AG04450 (cell line): Measurements from ENCODE around the gene ITGAX. TPM values are rescaled to one million over a fixed set of nuclear protein-coding genes. Genes with fewer than 3 reads are reported as not detected.
"Not testable (repeated sequence)": the region's sequence is repeated elsewhere in the genome, so short reads cannot be mapped to it uniquely, and the experiment has no call there.

Source experiments
- CTCF ChIA-PET: fragments of 300-600, 350-600 bp; formaldehyde crosslinking; extraction: SDS; loops from one replicate; lab custom pipeline; 2022; ENCODE audit warnings: antibody characterized with exemption, inconsistent platforms; lab: Charles Lee
- POLR2A ChIA-PET: fragments of 350-600 bp; formaldehyde crosslinking; extraction: SDS; loops from one replicate; lab custom pipeline; 2021; ENCODE audit warnings: antibody characterized with exemption, inconsistent platforms; lab: Yijun Ruan, JAX
- DNase-seq: peaks from one replicate; pipeline ENCODE4 v3.0.0-alpha.2; 2011; ENCODE audit warnings: low read depth, low spot score
- H3K27ac ChIP-seq: one replicate; pipeline ENCODE4 v1.5.1; 2012; ENCODE audit warnings: low read depth, low read length, control low read depth
- H3K27me3 ChIP-seq: one replicate; pipeline ENCODE4 v1.6.0; 2012; ENCODE audit warnings: low read length; ENCODE audit not compliant: control insufficient read depth, insufficient read depth
- H3K4me3 ChIP-seq: 2 replicates; pipeline ENCODE4 v1.5.1; 2011; ENCODE audit warnings: mild to moderate bottlenecking, low read depth, low read length, control low read depth
- H3K9me3 ChIP-seq: 2 replicates; pipeline ENCODE4 v1.5.1; 2012; ENCODE audit warnings: low read length; ENCODE audit not compliant: control insufficient read depth, insufficient read depth
- CTCF ChIP-seq: IDR thresholded peaks from 2 replicates; pipeline ENCODE4 v1.5.1; 2011; ENCODE audit warnings: low read depth, low read length, control low read depth, inconsistent platforms
- polyA plus RNA-seq: library from polyadenylated mRNA; depleted of rRNA; stranded (reverse); fragments of >200 nt; gene quantifications from 2 replicates; pipeline ENCODE4 v1.2.3, GENCODE V29; 2011

Gene ITGAX
- polyA plus RNA-seq, 1 experiment: 0.15 TPM

GRCh38 chr16:31334934-31335333, 20.0 kb upstream of the ITGAX start:
- no peak for DNase-seq
- ChIA-PET CTCF (no interaction called here), POLR2A (no interaction called here)
- Histone ChIP-seq H3K27ac (no peak overlapping the region), H3K4me3 (no peak overlapping the region), H3K9me3 (peaks cover 10% of the 10 kb centered on the region; the same call in 1 of the 2 replicates), H3K27me3 (peaks cover 20% of the 10 kb centered on the region)
- TF ChIP-seq CTCF: no peak

GRCh38 chr16:31335431-31335830, 19.5 kb upstream of the ITGAX start:
- TF ChIP-seq CTCF: no peak
- Histone ChIP-seq H3K4me3 (no peak overlapping the region), H3K27ac (no peak overlapping the region), H3K27me3 (peaks cover 15% of the 10 kb centered on the region), H3K9me3 (peaks cover 10% of the 10 kb centered on the region; the same call in 1 of the 2 replicates)
- POLR2A ChIA-PET: no interaction called here
- DNase-seq: no peak
- CTCF ChIA-PET: no interaction called here

GRCh38 chr16:31338166-31338685, 16.8 kb upstream of the ITGAX start:
- H3K27ac ChIP-seq, H3K9me3 ChIP-seq, H3K4me3 ChIP-seq, DNase-seq, CTCF ChIA-PET, H3K27me3 ChIP-seq, POLR2A ChIA-PET: not testable (repeated sequence)

- no peak overlapping the region for H3K4me3 ChIP-seq
- no peak for TF ChIP-seq CTCF
- DNase-seq: no peak
- no peaks in the 10 kb centered on the region for H3K9me3 ChIP-seq
- CTCF ChIA-PET: no interaction called here
- H3K27ac ChIP-seq: no peak overlapping the region
- no peaks in the 10 kb centered on the region for H3K27me3 ChIP-seq
- POLR2A ChIA-PET: no interaction called here
Measured at GRCh38 chr16:31344712-31345111, 10.3 kb upstream of the ITGAX start.

GRCh38 chr16:31347445-31347844, 7.5 kb upstream of the ITGAX start:
- no peak for DNase-seq
- POLR2A ChIA-PET: no interaction called here

More at GRCh38 chr16:31347445-31347844, 7.5 kb upstream of the ITGAX start:
- Histone ChIP-seq H3K27ac (no peak overlapping the region), H3K4me3 (no peak overlapping the region), H3K9me3 (no peaks in the 10 kb centered on the region), H3K27me3 (no peaks in the 10 kb centered on the region)
- CTCF ChIA-PET: no interaction called here
- no peak for TF ChIP-seq CTCF
